ENCODE data around the gene MTARC2.

GRCh38 chr1:220776254-220776653 lies 28.1 kb downstream of the MTARC2 start:
- TF ChIP-seq EZH2phosphoT487 (IDR thresholded peaks at IDR 0.05; ENCODE audit: insufficient read depth, low read depth) (no peak), EZH2 (IDR thresholded peaks at IDR 0.05; ENCODE audit: insufficient read depth, poor library complexity, severe bottlenecking) (no peak)

All from GM23248 (cell line).